Measurements from ENCODE around the gene CD7. TPM values are rescaled to one million over a fixed set of nuclear protein-coding genes. Genes with fewer than 3 reads are reported as not detected.

The CD7 gene
- total RNA-seq, 1 donor from 2014 or later: not detected

GRCh38 chr17:82320956-82321927, 3.8 kb upstream of the CD7 start:
- DNase-seq (ENCODE audit: low spot score): no peak
- Mint-ChIP-seq H3K4me3 (ENCODE audit: unreplicated experiment) (no peak overlapping the region), H3K36me3 (ENCODE audit: low read depth) (no peaks in the 10 kb centered on the region), H3K27ac (ENCODE audit: unreplicated experiment) (peak overlapping the region; percentile 27), H3K4me1 (ENCODE audit: low read depth) (peaks cover 5% of the 10 kb centered on the region), H3K27me3 (ENCODE audit: low read depth) (peaks cover 6% of the 10 kb centered on the region), H3K9me3 (ENCODE audit: low read depth) (no peaks in the 10 kb centered on the region)
- peak; percentile 89 for TF ChIP-seq CTCF (IDR thresholded peaks at IDR 0.05)

- no peak for DNase-seq (ENCODE audit: low spot score)
- H3K9me3 Mint-ChIP-seq (ENCODE audit: low read depth): no peaks in the 10 kb centered on the region
- no peak overlapping the region for H3K27ac Mint-ChIP-seq (ENCODE audit: unreplicated experiment)
- peaks cover 5% of the 10 kb centered on the region for H3K4me1 Mint-ChIP-seq (ENCODE audit: low read depth)
- peaks cover 13% of the 10 kb centered on the region for H3K27me3 Mint-ChIP-seq (ENCODE audit: low read depth)
- no peaks in the 10 kb centered on the region for H3K36me3 Mint-ChIP-seq (ENCODE audit: low read depth)
- TF ChIP-seq CTCF (IDR thresholded peaks at IDR 0.05): no peak
- H3K4me3 Mint-ChIP-seq (ENCODE audit: unreplicated experiment): no peak overlapping the region
Measured at GRCh38 chr17:82320140-82320840, 2.9 kb upstream of the CD7 start.

- Mint-ChIP-seq H3K36me3 (ENCODE audit: low read depth) (no peaks in the 10 kb centered on the region), H3K9me3 (ENCODE audit: low read depth) (no peaks in the 10 kb centered on the region), H3K4me3 (ENCODE audit: unreplicated experiment) (no peak overlapping the region), H3K4me1 (ENCODE audit: low read depth) (peaks cover under 1% of the 10 kb centered on the region), H3K27ac (ENCODE audit: unreplicated experiment) (no peak overlapping the region), H3K27me3 (ENCODE audit: low read depth) (peaks cover 13% of the 10 kb centered on the region)
- no peak for TF ChIP-seq CTCF (IDR thresholded peaks at IDR 0.05)
- DNase-seq (ENCODE audit: low spot score): no peak
Measured at GRCh38 chr17:82319619-82320062, 2.2 kb upstream of the CD7 start.

GRCh38 chr17:82318772-82319606, 1.6 kb upstream of the CD7 start:
- no peaks in the 10 kb centered on the region for H3K9me3 Mint-ChIP-seq (ENCODE audit: low read depth)
- H3K27ac Mint-ChIP-seq (ENCODE audit: unreplicated experiment): no peak overlapping the region
- DNase-seq (ENCODE audit: low spot score): no peak
- no peaks in the 10 kb centered on the region for H3K36me3 Mint-ChIP-seq (ENCODE audit: low read depth)
- H3K4me3 Mint-ChIP-seq (ENCODE audit: unreplicated experiment): no peak overlapping the region
- peaks cover 17% of the 10 kb centered on the region for H3K27me3 Mint-ChIP-seq (ENCODE audit: low read depth)
- no peaks in the 10 kb centered on the region for H3K4me1 Mint-ChIP-seq (ENCODE audit: low read depth)
- no peak for TF ChIP-seq CTCF (IDR thresholded peaks at IDR 0.05)

GRCh38 chr17:82318169-82318498, 726 bp upstream of the CD7 start:
- TF ChIP-seq CTCF (IDR thresholded peaks at IDR 0.05): no peak
- H3K4me1 Mint-ChIP-seq (ENCODE audit: low read depth): no peaks in the 10 kb centered on the region
- no peak for DNase-seq (ENCODE audit: low spot score)
- H3K36me3 Mint-ChIP-seq (ENCODE audit: low read depth): no peaks in the 10 kb centered on the region
- H3K27me3 Mint-ChIP-seq (ENCODE audit: low read depth): peaks cover 18% of the 10 kb centered on the region
- H3K27ac Mint-ChIP-seq (ENCODE audit: unreplicated experiment): no peak overlapping the region
- no peak overlapping the region for H3K4me3 Mint-ChIP-seq (ENCODE audit: unreplicated experiment)
- H3K9me3 Mint-ChIP-seq (ENCODE audit: low read depth): no peaks in the 10 kb centered on the region
